HCT116 (cell line): ENCODE data around the gene PKN3. TPM values are rescaled to one million over a fixed set of nuclear protein-coding genes. Genes with fewer than 3 reads are reported as not detected.
"Not testable (repeated sequence)": the region's sequence is repeated elsewhere in the genome, so short reads cannot be mapped to it uniquely, and the experiment has no call there.

Experiments
- ATAC-seq: fragments of 200-7000 bp; cut with Tn5 transposase; 2 replicates; pipeline ENCODE4 v1.9.1; 2020; ENCODE audit warnings: mild to moderate bottlenecking, moderate library complexity
- BruUV-seq: library from RNA; stranded (reverse); fragments of 400-500 nt; replicated peaks from 2 replicates; lab custom pipeline; 2021; lab: Mats Ljungman, UMichigan
- CTCF ChIA-PET: fragments of 300-600 bp; sonication (Branson Sonifier 250); formaldehyde crosslinking; loops from one replicate; lab custom pipeline; 2021; ENCODE audit warnings: antibody characterized with exemption; lab: Charles Lee
- POLR2A ChIA-PET: fragments of 300-600, 350-600 bp; sonication (Branson Sonifier 250); formaldehyde crosslinking; loops from one replicate; lab custom pipeline; 2021; ENCODE audit warnings: antibody characterized with exemption; lab: Charles Lee
- RAD21 ChIA-PET, 2 experiments: fragments of 300-600 bp; sonication (Branson Sonifier 250); formaldehyde crosslinking; loops; one replicate each; lab custom pipeline; 2023; ENCODE audit warnings: low total read pairs in 2 of 2; ENCODE audit not compliant: uncharacterized antibody in 2 of 2, unreplicated experiment in 2 of 2, low non-redundant PET in 1 of 2; lab: Charles Lee
- DNase-seq: peaks from one replicate; pipeline ENCODE4 v3.0.0-alpha.2; 2010; ENCODE audit warnings: low read depth, low spot score
- H2AFZ ChIP-seq: fragments of 200-600 bp; shearing (Covaris generic), sonication (generic); 2 replicates; pipeline ENCODE4 v1.6.1; 2017; ENCODE audit warnings: low read depth, mixed run types, mixed read lengths, antibody characterized with exemption, low read length; ENCODE audit not compliant: poor library complexity, severe bottlenecking
- H3K27ac ChIP-seq: 2 replicates; pipeline ENCODE4 v1.5.1; 2012; ENCODE audit warnings: low read depth, low read length
- H3K27me3 ChIP-seq: fragments of 200-600 bp; sonication (generic); 2 replicates; pipeline ENCODE4 v1.6.1; 2016; ENCODE audit warnings: mixed run types, low read length, mixed read lengths; ENCODE audit not compliant: insufficient read depth
- H3K36me3 ChIP-seq, 2 experiments: fragments of 200-500 bp in 1 of 2; fragments of 200-600 bp in 1 of 2; sonication (Bioruptor generic) in 1 of 2; sonication (generic) in 1 of 2; 2 replicates each; pipeline versions ENCODE4 v1.5.1 to v1.6.1; 2014 to 2016; ENCODE audit warnings: low read length in 2 of 2, inconsistent platforms in 1 of 2, mixed read lengths in 1 of 2, mixed run types in 1 of 2; ENCODE audit not compliant: insufficient read depth in 2 of 2, control insufficient read depth in 1 of 2
- H3K4me1 ChIP-seq, 2 experiments: fragments of 200-600 bp in 1 of 2; sonication (generic) in 1 of 2; 2 replicates each; pipeline versions ENCODE4 v1.5.1 to v1.6.1; 2012 to 2017; ENCODE audit warnings: low read length in 2 of 2, inconsistent platforms in 1 of 2, mild to moderate bottlenecking in 1 of 2, mixed read lengths in 1 of 2, mixed run types in 1 of 2, moderate library complexity in 1 of 2; ENCODE audit not compliant: insufficient read depth in 2 of 2, control insufficient read depth in 1 of 2
- H3K4me2 ChIP-seq: fragments of 200-600 bp; sonication (generic); 2 replicates; pipeline ENCODE4 v1.6.1; 2017; ENCODE audit warnings: mixed run types, low read length, mixed read lengths
- H3K4me3 ChIP-seq, 2 experiments: fragments of 200-600 bp in 1 of 2; sonication (generic) in 1 of 2; replicated peaks in 1 of 2; 2 replicates each; pipeline ENCODE4 v1.5.1; 2011 to 2016; ENCODE audit warnings: low read length in 2 of 2, control low read depth in 1 of 2, low read depth in 1 of 2, mild to moderate bottlenecking in 1 of 2, mixed read lengths in 1 of 2, mixed run types in 1 of 2
- H3K79me2 ChIP-seq: fragments of 200-600 bp; sonication (generic); 2 replicates; pipeline ENCODE4 v1.6.1; 2017; ENCODE audit warnings: mild to moderate bottlenecking, mixed run types, low read length, moderate library complexity, mixed read lengths; ENCODE audit not compliant: insufficient read depth
- H3K9ac ChIP-seq: fragments of 200-600 bp; sonication (generic); 2 replicates; pipeline ENCODE4 v1.6.1; 2016; ENCODE audit warnings: low read length, mixed read lengths
- H3K9me2 ChIP-seq: fragments of 200-600 bp; sonication (generic), shearing (Covaris generic); 2 replicates; pipeline ENCODE4 v1.6.1; 2017; ENCODE audit warnings: mixed run types, mild to moderate bottlenecking, moderate library complexity; ENCODE audit not compliant: insufficient read depth
- H3K9me3 ChIP-seq, 2 experiments: fragments of 200-500 bp in 1 of 2; fragments of 200-600 bp in 1 of 2; sonication (Bioruptor generic) in 1 of 2; sonication (generic) in 1 of 2; 2 replicates each; pipeline ENCODE4 v1.6.1; 2014 to 2017; ENCODE audit warnings: low read length in 2 of 2, mixed read lengths in 2 of 2, inconsistent platforms in 1 of 2, low read depth in 1 of 2, mild to moderate bottlenecking in 1 of 2, mixed run types in 1 of 2, moderate library complexity in 1 of 2; ENCODE audit not compliant: control insufficient read depth in 1 of 2, insufficient read depth in 1 of 2
- H4K20me1 ChIP-seq: fragments of 200-600 bp; sonication (generic), shearing (Covaris generic); 2 replicates; pipeline ENCODE4 v1.6.1; 2017; ENCODE audit warnings: mixed run types, mild to moderate bottlenecking, moderate library complexity; ENCODE audit not compliant: insufficient read depth
- ATF3 ChIP-seq: IDR thresholded peaks from 2 replicates; pipeline ENCODE4 v1.6.1; 2012
- CTCF ChIP-seq, 3 experiments: fragments of 200-600 bp in 1 of 3; sonication (generic) in 1 of 3; IDR thresholded peaks in 2 of 3; conservative IDR thresholded peaks in 1 of 3; 2 replicates each; pipeline ENCODE4 v1.5.1; 2012 to 2017; ENCODE audit warnings: low read depth in 2 of 3, low read length in 2 of 3, antibody characterized with exemption in 1 of 3, borderline replicate concordance in 1 of 3, control low read depth in 1 of 3, mild to moderate bottlenecking in 1 of 3, mixed read lengths in 1 of 3, mixed run types in 1 of 3, moderate library complexity in 1 of 3; ENCODE audit not compliant: insufficient read depth in 1 of 3
- EGR1 ChIP-seq: IDR thresholded peaks from 2 replicates; pipeline ENCODE4 v1.6.1; 2012; ENCODE audit warnings: low read depth
- EZH2 ChIP-seq: fragments of 200-600 bp; sonication (generic); IDR thresholded peaks from 2 replicates; pipeline ENCODE4 v1.6.1; 2017; ENCODE audit warnings: antibody characterized with exemption, mixed run types
- JUND ChIP-seq: IDR thresholded peaks from 2 replicates; pipeline ENCODE4 v1.6.1; 2012
- POLR2AphosphoS5 ChIP-seq: IDR thresholded peaks from 2 replicates; pipeline ENCODE4 v1.6.1; 2011; ENCODE audit warnings: mild to moderate bottlenecking, low read depth, low read length, moderate library complexity
- RAD21 ChIP-seq: IDR thresholded peaks from 2 replicates; pipeline ENCODE4 v1.6.1; 2012; ENCODE audit warnings: low read depth, mild to moderate bottlenecking
- SP1 ChIP-seq: IDR thresholded peaks from 2 replicates; pipeline ENCODE4 v1.6.1; 2012; ENCODE audit warnings: low read depth
- TCF7L2 ChIP-seq: IDR thresholded peaks from 2 replicates; pipeline ENCODE4 v1.7.0; 2011; ENCODE audit warnings: borderline replicate concordance, inconsistent platforms; ENCODE audit not compliant: insufficient read depth, insufficient read length; ENCODE audit errors: extremely low read depth
- ZNF274 ChIP-seq: fragments of 200-500 bp; sonication (Bioruptor generic); IDR thresholded peaks from 2 replicates; pipeline ENCODE4 v1.6.1; 2014; ENCODE audit warnings: mild to moderate bottlenecking, low read depth, low read length, inconsistent platforms
- intact Hi-C: fragments of 100-400 bp; cut with micrococcal nuclease; formaldehyde crosslinking; loops from 2 replicates; pipeline ENCODE4 v1.10.0; 2022
- total RNA-seq: library from RNA; stranded (reverse); gene quantifications from one replicate; pipeline ENCODE4 v1.2.1, GENCODE V29; 2021; ENCODE audit not compliant: unreplicated experiment

The PKN3 gene
- total RNA-seq, 1 experiment from 2014 or later, result 37.9 TPM

- TF ChIP-seq CTCF (IDR thresholded peaks at IDR 0.05 in 2 of 3, conservative IDR thresholded peaks at IDR 0.05 in 1 of 3; ENCODE audit: borderline replicate concordance in 1 of 3, insufficient read depth in 1 of 3, low read depth in 2 of 3, low read length in 2 of 3) (no peak), EZH2 (no peak), SP1 (no peak), JUND (no peak)
Measured at GRCh38 chr9:128694344-128694743, 8.0 kb upstream of the PKN3 start (continued).

- ATAC-seq (peak; percentile 46), DNase-seq (no peak)
- Histone ChIP-seq H3K9me2 (no peaks in the 10 kb centered on the region), H3K27me3 (no peaks in the 10 kb centered on the region), H3K4me2 (peak overlapping the region; percentile 68), H3K4me3 (no peak overlapping the region), H3K79me2 (peaks cover 36% of the 10 kb centered on the region), H3K9me3 (no peaks in the 10 kb centered on the region), H3K27ac (peak overlapping the region; percentile 72), H3K36me3 (peaks cover 24 to 26% of the 10 kb centered on the region in 2 experiments), H2AFZ (no peak overlapping the region), H4K20me1 (peaks cover 19% of the 10 kb centered on the region; the same call in 1 of the 2 replicates), H3K4me1 (peaks cover 27 to 46% of the 10 kb centered on the region in 2 experiments), H3K9ac (peak overlapping the region; percentile 34)
- POLR2A ChIA-PET, result interaction anchor here (0.9 to 3.5 kb wide), 3 partner anchors 8 to 62 kb away, joined by 4 to 24 read pairs (median 5); partner anchors contain the start of gene SET
- BruUV-seq, result no TSS peak
- RAD21 ChIA-PET, result no interaction called here
- intact Hi-C loops, result no loop called here
- TF ChIP-seq ZNF274 (no peak), POLR2AphosphoS5 (0 out of 2 replicates have a peak, but pooled peaks have one; percentile 50), RAD21 (no peak), ATF3 (no peak), EGR1 (no peak), TCF7L2 (no peak)
- CTCF ChIA-PET, result interaction anchor here (0.7 to 1.1 kb wide), 3 partner anchors 13 to 121 kb away, joined by 3 read pairs; partner anchors contain the start of gene ENDOG
Measured at GRCh38 chr9:128696923-128697707, 5.2 kb upstream of the PKN3 start.

- H3K4me2 ChIP-seq, POLR2A ChIA-PET, DNase-seq, H3K27me3 ChIP-seq, ATAC-seq, H4K20me1 ChIP-seq, CTCF ChIA-PET, H3K9me3 ChIP-seq, H3K9ac ChIP-seq, BruUV-seq, H3K9me2 ChIP-seq, H3K36me3 ChIP-seq, intact Hi-C loops, H3K4me3 ChIP-seq, H2AFZ ChIP-seq, RAD21 ChIA-PET, H3K27ac ChIP-seq: not testable (repeated sequence)
- Histone ChIP-seq H3K79me2 (peaks cover 28% of the 10 kb centered on the region), H3K4me1 (peaks cover 31 to 54% of the 10 kb centered on the region in 2 experiments)
Measured at GRCh38 chr9:128699096-128699795, 3.1 kb upstream of the PKN3 start.
